GM12874 (cell line): ENCODE results near the gene ENO3.

ENCODE experiments used
- CTCF ChIP-seq: IDR thresholded peaks from 2 replicates; pipeline ENCODE4 v1.5.1; 2011; ENCODE audit warnings: low read depth, mild to moderate bottlenecking, control low read depth, low read length, moderate library complexity; ENCODE audit not compliant: insufficient read depth

The ENO3 gene

GRCh38 chr17:4994081-4994595 lies 43.2 kb downstream of the ENO3 start:
- no peak for TF ChIP-seq CTCF

GRCh38 chr17:4997302-4998026 lies 46.5 kb downstream of the ENO3 start, which contains the start of the genes INCA1 and KIF1C:
INCA1 (minus strand) TSS chr17:4997522; CDS start chr17:4994437, 3,085 bp downstream.
KIF1C (plus strand) TSS chr17:4997950; CDS start chr17:5000247, 2,297 bp downstream.
- no peak for TF ChIP-seq CTCF

GRCh38 chr17:4998027-4998731 lies 47.3 kb downstream of the ENO3 start:
- no peak for TF ChIP-seq CTCF

GRCh38 chr17:4998732-4999429 lies 48.0 kb downstream of the ENO3 start:
- no peak for TF ChIP-seq CTCF

GRCh38 chr17:4999430-5000093 lies 48.6 kb downstream of the ENO3 start:
- no peak for TF ChIP-seq CTCF

- TF ChIP-seq CTCF: no peak
Measured at GRCh38 chr17:5000237-5000639, 49.3 kb downstream of the ENO3 start.
